ENCODE measurements around the gene OLFML3.
"Not testable (repeated sequence)": the region's sequence is repeated elsewhere in the genome, so short reads cannot be mapped to it uniquely, and the experiment has no call there.

The OLFML3 gene

GRCh38 chr1:113993766-113994165 lies 14.5 kb downstream of the OLFML3 start:
- no peak for DNase-seq (ENCODE audit: low spot score)

- DNase-seq (ENCODE audit: low spot score): no peak
Observed at GRCh38 chr1:113995382-113995781, 16.1 kb downstream of the OLFML3 start.

GRCh38 chr1:113998361-113998760 lies 19.1 kb downstream of the OLFML3 start:
- no peak for DNase-seq (ENCODE audit: low spot score)

- DNase-seq (ENCODE audit: low spot score): no peak
Observed at GRCh38 chr1:113999233-113999632, 20.0 kb downstream of the OLFML3 start.

- DNase-seq (ENCODE audit: low spot score): no peak
Observed at GRCh38 chr1:113999799-114000198, 20.5 kb downstream of the OLFML3 start.

- no peak for DNase-seq (ENCODE audit: low spot score)
Observed at GRCh38 chr1:114000406-114000805, 21.1 kb downstream of the OLFML3 start.

GRCh38 chr1:114002492-114003239 lies 23.4 kb downstream of the OLFML3 start:
- DNase-seq (ENCODE audit: low spot score): no peak

- DNase-seq (ENCODE audit: low spot score): no peak
Observed at GRCh38 chr1:114003431-114003830, 24.2 kb downstream of the OLFML3 start.

GRCh38 chr1:114006825-114007224 lies 27.6 kb downstream of the OLFML3 start:
- not testable (repeated sequence) for DNase-seq (ENCODE audit: low spot score)

- DNase-seq (ENCODE audit: low spot score): no peak
Observed at GRCh38 chr1:114008480-114008941, 29.2 kb downstream of the OLFML3 start.

GRCh38 chr1:114008993-114009392 lies 29.7 kb downstream of the OLFML3 start:
- no peak for DNase-seq (ENCODE audit: low spot score)

GRCh38 chr1:114009393-114009792 lies 30.1 kb downstream of the OLFML3 start:
- DNase-seq (ENCODE audit: low spot score): no peak

GRCh38 chr1:114010433-114011184 lies 31.3 kb downstream of the OLFML3 start:
- no peak for DNase-seq (ENCODE audit: low spot score)

GRCh38 chr1:114011796-114012195 lies 32.5 kb downstream of the OLFML3 start:
- no peak for DNase-seq (ENCODE audit: low spot score)

- no peak for DNase-seq (ENCODE audit: low spot score)
Observed at GRCh38 chr1:114015075-114015474, 35.8 kb downstream of the OLFML3 start.

- not testable (repeated sequence) for DNase-seq (ENCODE audit: low spot score)
Observed at GRCh38 chr1:114019724-114020123, 40.5 kb downstream of the OLFML3 start.

- no peak for DNase-seq (ENCODE audit: low spot score)
Observed at GRCh38 chr1:114021665-114022099, 42.4 kb downstream of the OLFML3 start.

GRCh38 chr1:114022877-114023276 lies 43.6 kb downstream of the OLFML3 start:
- DNase-seq (ENCODE audit: low spot score): no peak

- no peak for DNase-seq (ENCODE audit: low spot score)
Observed at GRCh38 chr1:114023377-114023776, 44.1 kb downstream of the OLFML3 start.

GRCh38 chr1:114024049-114024448 lies 44.8 kb downstream of the OLFML3 start:
- no peak for DNase-seq (ENCODE audit: low spot score)

- no peak for DNase-seq (ENCODE audit: low spot score)
Observed at GRCh38 chr1:114025609-114026401, 46.5 kb downstream of the OLFML3 start.

- no peak for DNase-seq (ENCODE audit: low spot score)
Observed at GRCh38 chr1:114026797-114027196, 47.5 kb downstream of the OLFML3 start.

Measured in CD4-positive, alpha-beta T cell treated with Interleukin-15 for 4 hours (primary cell).